ENCODE results near the gene TCF12.

DNA sequence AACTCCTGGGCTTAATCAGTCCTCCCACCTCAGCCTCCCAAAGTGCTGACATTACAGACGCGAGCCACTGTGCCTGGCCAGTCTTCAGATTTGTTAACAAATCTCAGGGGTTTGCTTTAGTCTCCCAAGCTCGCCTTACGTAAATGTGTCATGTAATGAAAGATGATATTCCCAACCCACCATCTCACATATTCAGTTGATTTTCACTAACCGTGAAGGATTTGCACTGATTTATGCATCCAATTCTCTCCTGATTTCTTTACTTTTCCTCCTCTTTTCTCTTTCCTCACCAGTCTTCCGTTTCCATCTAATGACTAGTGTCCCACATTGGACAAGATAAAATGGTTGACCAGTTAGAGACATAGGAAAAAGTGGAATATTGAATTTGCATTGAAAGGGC is 72.6 kb downstream of the TCF12 start:
- TF ChIP-seq, protein P1, sequence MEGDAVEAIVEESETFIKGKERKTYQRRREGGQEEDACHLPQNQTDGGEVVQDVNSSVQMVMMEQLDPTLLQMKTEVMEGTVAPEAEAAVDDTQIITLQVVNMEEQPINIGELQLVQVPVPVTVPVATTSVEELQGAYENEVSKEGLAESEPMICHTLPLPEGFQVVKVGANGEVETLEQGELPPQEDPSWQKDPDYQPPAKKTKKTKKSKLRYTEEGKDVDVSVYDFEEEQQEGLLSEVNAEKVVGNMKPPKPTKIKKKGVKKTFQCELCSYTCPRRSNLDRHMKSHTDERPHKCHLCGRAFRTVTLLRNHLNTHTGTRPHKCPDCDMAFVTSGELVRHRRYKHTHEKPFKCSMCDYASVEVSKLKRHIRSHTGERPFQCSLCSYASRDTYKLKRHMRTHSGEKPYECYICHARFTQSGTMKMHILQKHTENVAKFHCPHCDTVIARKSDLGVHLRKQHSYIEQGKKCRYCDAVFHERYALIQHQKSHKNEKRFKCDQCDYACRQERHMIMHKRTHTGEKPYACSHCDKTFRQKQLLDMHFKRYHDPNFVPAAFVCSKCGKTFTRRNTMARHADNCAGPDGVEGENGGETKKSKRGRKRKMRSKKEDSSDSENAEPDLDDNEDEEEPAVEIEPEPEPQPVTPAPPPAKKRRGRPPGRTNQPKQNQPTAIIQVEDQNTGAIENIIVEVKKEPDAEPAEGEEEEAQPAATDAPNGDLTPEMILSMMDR (IDR thresholded peaks at IDR 0.05) = no peak
- TF ChIP-seq EZH2phosphoT487 (IDR thresholded peaks at IDR 0.05) = no peak
- no peak for TF ChIP-seq EZH2 (IDR thresholded peaks at IDR 0.05)
